DND-41 (cell line): Measurements from ENCODE around the gene EPN2.

Experiments used
- ATAC-seq: fragments of 200-7000 bp; cut with Tn5 transposase; 3 replicates; pipeline ENCODE4 v1.9.1; 2021; ENCODE audit warnings: low read depth; ENCODE audit not compliant: insufficient read depth
- DNase-seq: peaks from one replicate; pipeline ENCODE4 v3.0.0-alpha.2; 2020
- H2AFZ ChIP-seq: 2 replicates; pipeline ENCODE4 v1.6.0; 2012; ENCODE audit warnings: low read depth, low read length
- H3K27ac ChIP-seq: 2 replicates; pipeline ENCODE4 v1.5.1; 2012; ENCODE audit warnings: low read length, inconsistent platforms
- H3K27me3 ChIP-seq: fragments of 200-600 bp; sonication (generic); 2 replicates; pipeline ENCODE4 v1.6.0; 2012; ENCODE audit warnings: low read length, mild to moderate bottlenecking, inconsistent platforms; ENCODE audit not compliant: insufficient read depth, poor library complexity
- H3K36me3 ChIP-seq: 2 replicates; pipeline ENCODE4 v1.5.1; 2012; ENCODE audit warnings: low read length, inconsistent platforms; ENCODE audit not compliant: insufficient read depth
- H3K4me1 ChIP-seq: 2 replicates; pipeline ENCODE4 v1.5.1; 2012; ENCODE audit warnings: mild to moderate bottlenecking, low read length; ENCODE audit not compliant: insufficient read depth
- H3K4me2 ChIP-seq: 2 replicates; pipeline ENCODE4 v1.6.0; 2012; ENCODE audit warnings: mild to moderate bottlenecking, moderate library complexity, low read length, inconsistent platforms; ENCODE audit not compliant: insufficient read depth
- H3K4me3 ChIP-seq, 2 experiments: fragments of 200-600 bp in 1 of 2; shearing (Covaris generic) in 1 of 2; 2 replicates each; pipeline ENCODE4 v1.5.1; 2012 to 2016; ENCODE audit warnings: inconsistent platforms in 2 of 2, low read length in 2 of 2, mild to moderate bottlenecking in 2 of 2, low read depth in 1 of 2, moderate library complexity in 1 of 2
- H3K79me2 ChIP-seq: 2 replicates; pipeline ENCODE4 v1.6.0; 2012; ENCODE audit warnings: low read length, inconsistent platforms; ENCODE audit not compliant: insufficient read depth
- H3K9ac ChIP-seq: 2 replicates; pipeline ENCODE4 v1.6.0; 2012; ENCODE audit warnings: low read depth, mild to moderate bottlenecking, inconsistent platforms, low read length, moderate library complexity
- H3K9me3 ChIP-seq: 2 replicates; pipeline ENCODE4 v1.5.1; 2012; ENCODE audit warnings: low read length, moderate library complexity, mild to moderate bottlenecking, inconsistent platforms; ENCODE audit not compliant: insufficient read depth, severe bottlenecking
- H4K20me1 ChIP-seq: 2 replicates; pipeline ENCODE4 v1.6.0; 2012; ENCODE audit warnings: low read length; ENCODE audit not compliant: insufficient read depth
- EZH2 ChIP-seq: IDR thresholded peaks from 3 replicates; pipeline ENCODE4 v1.6.1; 2012; ENCODE audit warnings: borderline replicate concordance, low read depth, mild to moderate bottlenecking, moderate library complexity, low read length, inconsistent platforms; ENCODE audit not compliant: severe bottlenecking
- TF ChIP-seq, protein P1 (sequence below): IDR thresholded peaks from 2 replicates; pipeline ENCODE4 v1.5.1; 2012; ENCODE audit warnings: borderline replicate concordance, low read length, moderate library complexity, mild to moderate bottlenecking; ENCODE audit not compliant: poor library complexity, severe bottlenecking; ENCODE audit errors: extremely low read depth

EPN2 gene

GRCh38 chr17:19281161-19281560 is 44.0 kb downstream of the EPN2 start:
- H3K79me2 ChIP-seq = no peaks in the 10 kb centered on the region
- ATAC-seq = no peak

DNA sequence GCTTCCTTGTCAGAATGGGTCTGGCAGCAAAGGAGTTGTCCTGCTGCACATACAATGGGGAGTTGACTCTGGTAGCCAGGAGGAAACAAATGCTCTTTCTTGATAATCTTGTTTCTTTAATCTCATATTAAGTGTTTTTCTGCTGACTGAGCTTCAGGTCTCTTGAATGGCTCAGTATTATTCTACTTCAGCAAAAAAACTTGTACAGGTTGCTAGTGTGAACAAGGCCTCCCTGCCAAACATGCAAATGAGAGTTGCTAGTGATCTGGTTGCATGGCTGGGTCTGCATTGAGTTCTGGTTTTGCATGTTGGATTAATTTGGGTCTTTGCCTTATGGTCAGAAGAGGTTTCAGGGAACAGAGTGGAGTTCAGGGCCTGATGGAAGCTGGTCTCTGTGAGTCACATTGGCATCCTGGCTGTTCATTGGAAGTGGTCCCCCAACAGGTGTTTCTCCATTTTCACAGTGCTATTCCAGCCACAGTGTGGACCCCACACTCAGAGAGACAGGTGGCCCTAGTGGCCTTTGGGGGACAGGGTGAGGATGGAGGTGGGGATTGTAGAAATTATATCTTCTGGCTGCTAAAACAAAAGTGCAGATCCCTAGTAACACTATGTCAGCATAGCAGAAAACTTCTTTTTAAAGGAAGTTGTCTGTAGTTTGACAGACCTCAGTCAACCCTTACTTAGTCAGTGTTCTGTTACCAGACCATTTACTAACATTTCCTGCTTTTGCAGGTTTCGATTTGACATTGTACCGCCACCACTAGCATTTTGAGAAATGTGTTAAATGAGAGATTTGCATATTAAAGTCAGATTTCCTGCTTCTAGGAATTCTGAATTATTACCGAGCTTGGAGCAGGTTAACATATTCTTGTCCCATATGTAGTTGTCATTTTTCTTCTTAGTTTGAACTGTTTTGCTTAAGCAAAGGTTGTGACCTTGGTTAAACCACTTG is 47.1 kb downstream of the EPN2 start:
- no peaks in the 10 kb centered on the region for H3K9me3 ChIP-seq
- H4K20me1 ChIP-seq = peaks cover 22% of the 10 kb centered on the region
- no peak overlapping the region for H3K27ac ChIP-seq
- H3K4me2 ChIP-seq = no peak overlapping the region
- no peak overlapping the region for H2AFZ ChIP-seq
- no peaks in the 10 kb centered on the region for H3K4me1 ChIP-seq
- no peak for ATAC-seq
- H3K36me3 ChIP-seq = no peaks in the 10 kb centered on the region
- no peak overlapping the region for H3K9ac ChIP-seq
- DNase-seq = no peak
- TF ChIP-seq, protein P1, sequence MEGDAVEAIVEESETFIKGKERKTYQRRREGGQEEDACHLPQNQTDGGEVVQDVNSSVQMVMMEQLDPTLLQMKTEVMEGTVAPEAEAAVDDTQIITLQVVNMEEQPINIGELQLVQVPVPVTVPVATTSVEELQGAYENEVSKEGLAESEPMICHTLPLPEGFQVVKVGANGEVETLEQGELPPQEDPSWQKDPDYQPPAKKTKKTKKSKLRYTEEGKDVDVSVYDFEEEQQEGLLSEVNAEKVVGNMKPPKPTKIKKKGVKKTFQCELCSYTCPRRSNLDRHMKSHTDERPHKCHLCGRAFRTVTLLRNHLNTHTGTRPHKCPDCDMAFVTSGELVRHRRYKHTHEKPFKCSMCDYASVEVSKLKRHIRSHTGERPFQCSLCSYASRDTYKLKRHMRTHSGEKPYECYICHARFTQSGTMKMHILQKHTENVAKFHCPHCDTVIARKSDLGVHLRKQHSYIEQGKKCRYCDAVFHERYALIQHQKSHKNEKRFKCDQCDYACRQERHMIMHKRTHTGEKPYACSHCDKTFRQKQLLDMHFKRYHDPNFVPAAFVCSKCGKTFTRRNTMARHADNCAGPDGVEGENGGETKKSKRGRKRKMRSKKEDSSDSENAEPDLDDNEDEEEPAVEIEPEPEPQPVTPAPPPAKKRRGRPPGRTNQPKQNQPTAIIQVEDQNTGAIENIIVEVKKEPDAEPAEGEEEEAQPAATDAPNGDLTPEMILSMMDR = no peak
- no peak for TF ChIP-seq EZH2
- no peaks in the 10 kb centered on the region for H3K79me2 ChIP-seq
- no peak overlapping the region for H3K4me3 ChIP-seq
- peaks cover 29% of the 10 kb centered on the region for H3K27me3 ChIP-seq

More at GRCh38 chr17:19281161-19281560, 44.0 kb downstream of the EPN2 start:
- no peak overlapping the region for H3K4me3 ChIP-seq
- no peak for TF ChIP-seq EZH2
- TF ChIP-seq, protein P1 = no peak
- H3K27me3 ChIP-seq = peaks cover 16% of the 10 kb centered on the region
- no peak overlapping the region for H3K27ac ChIP-seq
- no peak overlapping the region for H2AFZ ChIP-seq
- no peak overlapping the region for H3K9ac ChIP-seq
- no peak overlapping the region for H3K4me2 ChIP-seq
- H3K9me3 ChIP-seq = no peaks in the 10 kb centered on the region
- no peak for DNase-seq
- no peaks in the 10 kb centered on the region for H3K36me3 ChIP-seq
- peaks cover 19% of the 10 kb centered on the region for H4K20me1 ChIP-seq
- no peaks in the 10 kb centered on the region for H3K4me1 ChIP-seq

DNA sequence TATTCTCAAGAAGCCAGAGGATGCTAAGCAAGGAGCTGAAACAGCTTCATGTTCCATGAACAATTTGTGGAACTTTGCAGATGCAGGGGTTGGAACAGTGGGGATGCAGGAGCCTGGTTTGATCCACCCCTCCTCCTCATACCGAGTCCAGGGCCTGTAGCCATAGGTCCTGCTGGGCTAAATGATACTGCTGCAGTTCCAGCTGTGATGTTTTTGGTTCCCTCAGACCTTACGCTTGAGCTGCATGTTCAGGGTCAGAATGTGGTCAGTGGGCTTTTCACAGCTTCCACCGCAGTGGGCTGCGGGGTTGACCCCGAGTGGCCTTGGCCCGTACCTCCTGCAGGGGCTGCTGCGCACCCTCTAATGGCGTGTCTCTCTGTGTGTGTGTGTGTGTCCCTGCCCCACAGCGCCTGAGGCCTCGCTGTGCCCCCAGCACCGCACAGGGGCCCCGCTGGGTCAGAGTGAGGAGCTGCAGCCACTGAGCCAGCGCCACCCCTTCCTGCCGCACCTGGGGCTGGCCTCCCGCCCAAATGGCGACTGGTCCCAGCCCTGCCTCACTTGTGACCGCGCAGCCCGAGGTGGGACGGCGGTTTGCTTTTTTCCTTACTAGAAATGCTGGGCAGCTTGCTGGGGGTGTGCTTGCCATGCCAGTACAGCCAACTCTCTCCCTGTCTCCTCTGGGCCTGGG is 48.2 kb downstream of the EPN2 start:
- TF ChIP-seq EZH2 = no peak
- TF ChIP-seq, protein P1 = no peak
- no peak for ATAC-seq
- Histone ChIP-seq H3K4me3 (no peak overlapping the region), H3K4me2 (no peak overlapping the region), H3K27me3 (peaks cover 31% of the 10 kb centered on the region), H4K20me1 (peaks cover 26% of the 10 kb centered on the region), H3K36me3 (no peaks in the 10 kb centered on the region), H3K9me3 (no peaks in the 10 kb centered on the region), H3K27ac (no peak overlapping the region), H3K79me2 (no peaks in the 10 kb centered on the region), H3K9ac (no peak overlapping the region), H2AFZ (no peak overlapping the region), H3K4me1 (no peaks in the 10 kb centered on the region)
- no peak for DNase-seq
